ENCODE data around the gene GAREM2. TPM values are rescaled to one million over a fixed set of nuclear protein-coding genes. Genes with fewer than 3 reads are reported as not detected.

Gene GAREM2
- total and polyA plus RNA-seq, 2 donors (not counting 3 experiments of a cell fraction or from before 2014, with no cell fraction given), result 3.1 to 3.7 TPM

- Histone ChIP-seq H4K20me1 (replicated peaks; ENCODE audit: control insufficient read depth, extremely low read depth, insufficient read depth, low read length) (no peaks in the 10 kb centered on the region), H3K9ac (replicated peaks; ENCODE audit: extremely low read depth, insufficient read depth, low read length) (no peak overlapping the region), H3K27me3 (ENCODE audit: control insufficient read depth in 2 of 2, insufficient read depth in 2 of 2, low read length in 2 of 2) (peaks cover 11 to 17% of the 10 kb centered on the region in 2 experiments), H3K9me3 (replicated peaks; ENCODE audit: control insufficient read depth, insufficient read depth, low read length) (no peaks in the 10 kb centered on the region), H3K4me1 (ENCODE audit: control insufficient read depth, extremely low read depth, insufficient read depth, low read length) (no peaks in the 10 kb centered on the region), H3K79me2 (ENCODE audit: control insufficient read depth, insufficient read depth, low read length) (no peaks in the 10 kb centered on the region), H3K27ac (ENCODE audit: insufficient read depth, low read depth, low read length) (no peak overlapping the region), H3K36me3 (ENCODE audit: control insufficient read depth in 2 of 2, extremely low read depth in 1 of 2, insufficient read depth in 2 of 2, low read length in 2 of 2) (no peaks in the 10 kb centered on the region), H3K4me2 (ENCODE audit: insufficient read depth, low read length) (no peak overlapping the region), H2AFZ (ENCODE audit: low read depth, low read length) (no peak overlapping the region), H3K4me3 (replicated peaks in 1 of 3; ENCODE audit: insufficient read depth in 1 of 3, low read depth in 1 of 3, low read length in 3 of 3) (no peak overlapping the region), H3K9me1 (replicated peaks; ENCODE audit: control insufficient read depth, extremely low read depth, insufficient read depth, low read length) (no peaks in the 10 kb centered on the region)
- BruUV-seq (replicated peaks), result no TSS peak
- DNase-seq (ENCODE audit: low read depth, low spot score) (no peak), FAIRE-seq (no peak)
- intact Hi-C loops (cut with micrococcal nuclease) (no loop called here), dilution Hi-C loops (cut with MboI; ENCODE audit: extremely low pct_ligation_motif_present, low sequenced_read_pairs) (no loop called here)
- ChIA-PET CTCF (interaction anchor here (2.1 kb wide), 1 partner anchor 11 kb away, joined by 6 read pairs; no protein-coding TSS in a partner anchor), POLR2A (no interaction called here)
- no peak for TF ChIP-seq JUN (IDR thresholded peaks at IDR 0.05; ENCODE audit: borderline replicate concordance, insufficient read depth, insufficient read length, low read depth)
- TF ChIP-seq POLR2AphosphoS5 (IDR thresholded peaks at IDR 0.05; ENCODE audit: insufficient read depth, low read depth, low read length), result no peak
- TF ChIP-seq GATA2 (IDR thresholded peaks at IDR 0.05; ENCODE audit: insufficient read depth, insufficient read length, low read depth, low read length), result no peak
- no peak for TF ChIP-seq CTCF (IDR thresholded peaks at IDR 0.05; ENCODE audit: extremely low read depth in 1 of 2, insufficient read depth in 1 of 2, low read depth in 1 of 2, low read length in 2 of 2)
- TF ChIP-seq POLR2A (IDR thresholded peaks at IDR 0.05; ENCODE audit: low read depth, low read length), result no peak
- no peak for TF ChIP-seq FOS (IDR thresholded peaks at IDR 0.05; ENCODE audit: borderline replicate concordance, insufficient read depth, low read length)
- no peak for TF ChIP-seq EZH2 (IDR thresholded peaks at IDR 0.05; ENCODE audit: borderline replicate concordance, low read depth, low read length, severe bottlenecking)
- no peak for TF ChIP-seq MYC (IDR thresholded peaks at IDR 0.05; ENCODE audit: low read depth, low read length)
- no peak for TF ChIP-seq MAX (IDR thresholded peaks at IDR 0.05; ENCODE audit: insufficient read depth, insufficient read length)
Measured at GRCh38 chr2:26169681-26170414, 3.0 kb upstream of the GAREM2 start.

Data from endothelial cell of umbilical vein (primary cell).